K562 (cell line): ENCODE data around the gene COPS4. TPM values are rescaled to one million over a fixed set of nuclear protein-coding genes. Genes with fewer than 3 reads are reported as not detected.
A peak's percentile ranks its signal among the peaks of the same experiment; 100 is the strongest.

Experiments used
- ATF6 ChIP-seq: sonication (generic); formaldehyde crosslinking; IDR thresholded peaks from 2 replicates; pipeline ENCODE4 v1.4.0; 2020; ENCODE audit warnings: mild to moderate bottlenecking, missing genetic modification reagents
- CCAR2 ChIP-seq: fragments of 200-400 bp; formaldehyde crosslinking; IDR thresholded peaks from 2 replicates; pipeline ENCODE4 v1.6.1; 2017; ENCODE audit warnings: mild to moderate bottlenecking, low read depth, low read length
- GMEB1 ChIP-seq: fragments of 250-450 bp; sonication (Bioruptor Pico); IDR thresholded peaks from 2 replicates; pipeline ENCODE4 v1.4.0; 2020; ENCODE audit warnings: mild to moderate bottlenecking
- JUND ChIP-seq, 2 experiments: IDR thresholded peaks; 2 replicates in 1 of 2; 3 replicates in 1 of 2; pipeline ENCODE4 v1.6.1; 2011; ENCODE audit warnings: borderline replicate concordance in 2 of 2, low read depth in 2 of 2, low read length in 2 of 2, improper control_type of control experiment in 1 of 2, missing biosample characterization in 1 of 2, missing genetic modification characterization in 1 of 2, missing genetic modification reagents in 1 of 2
- POLR2G ChIP-seq: fragments of 200-400 bp; formaldehyde crosslinking; IDR thresholded peaks from 2 replicates; pipeline ENCODE4 v1.6.1; 2017; ENCODE audit warnings: low read depth, mild to moderate bottlenecking, antibody characterized with exemption, low read length, moderate library complexity
- RCOR1 ChIP-seq, 2 experiments: IDR thresholded peaks; 2 replicates each; pipeline ENCODE4 v1.6.1; 2012; ENCODE audit warnings: low read depth in 2 of 2, low read length in 2 of 2, borderline replicate concordance in 1 of 2, improper control_type of control experiment in 1 of 2
- TEAD2 ChIP-seq: fragments of 450-650 bp; IDR thresholded peaks from 2 replicates; pipeline ENCODE4 v1.6.1; 2016; ENCODE audit warnings: missing genetic modification characterization, control low read depth, missing compliant biosample characterization
- UBTF ChIP-seq, 2 experiments: IDR thresholded peaks; 2 replicates each; pipeline ENCODE4 v1.6.1; 2012; ENCODE audit warnings: improper control_type of control experiment in 2 of 2, low read depth in 2 of 2, low read length in 2 of 2, borderline replicate concordance in 1 of 2
- polyA plus RNA-seq, 8 experiments: library from polyadenylated mRNA; depleted of rRNA in 4 of 8; stranded (reverse) in 5 of 8; unstranded in 3 of 8; fragments of >200 nt; fragmentation: Nextera tagmentation in 2 of 8; fragmentation: Illumina TruSeq in 1 of 8; extraction: Ambion mirVana in 2 of 8; extraction: Trizol in 1 of 8; gene quantifications; 2 replicates each; pipeline versions ENCODE4 v1.2.1 to v1.2.3, GENCODE V29; 2011 to 2014; ENCODE audit warnings: inconsistent platforms in 1 of 8, missing spikeins in 1 of 8
- total RNA-seq, 7 experiments: library from RNA; depleted of rRNA in 6 of 7; stranded (reverse); fragments of >200 nt in 6 of 7; fragmentation: Illumina TruSeq in 2 of 7; extraction: Trizol in 2 of 7; gene quantifications; 2 replicates each; pipeline versions ENCODE4 v1.2.1 to v1.2.3, GENCODE V29; 2011 to 2021; ENCODE audit warnings: low replicate concordance in 1 of 7
- TF ChIP-seq, protein P1 (sequence below): fragments of 450-650 bp; IDR thresholded peaks from 2 replicates; pipeline ENCODE4 v1.6.1; 2016; ENCODE audit warnings: borderline replicate concordance

COPS4 gene
- total and polyA plus RNA-seq, 9 of the 15 experiments (the other 6 are each of a cell fraction or from before 2014, with no cell fraction given): 44.7 to 180 (median 70.9) TPM

DNA sequence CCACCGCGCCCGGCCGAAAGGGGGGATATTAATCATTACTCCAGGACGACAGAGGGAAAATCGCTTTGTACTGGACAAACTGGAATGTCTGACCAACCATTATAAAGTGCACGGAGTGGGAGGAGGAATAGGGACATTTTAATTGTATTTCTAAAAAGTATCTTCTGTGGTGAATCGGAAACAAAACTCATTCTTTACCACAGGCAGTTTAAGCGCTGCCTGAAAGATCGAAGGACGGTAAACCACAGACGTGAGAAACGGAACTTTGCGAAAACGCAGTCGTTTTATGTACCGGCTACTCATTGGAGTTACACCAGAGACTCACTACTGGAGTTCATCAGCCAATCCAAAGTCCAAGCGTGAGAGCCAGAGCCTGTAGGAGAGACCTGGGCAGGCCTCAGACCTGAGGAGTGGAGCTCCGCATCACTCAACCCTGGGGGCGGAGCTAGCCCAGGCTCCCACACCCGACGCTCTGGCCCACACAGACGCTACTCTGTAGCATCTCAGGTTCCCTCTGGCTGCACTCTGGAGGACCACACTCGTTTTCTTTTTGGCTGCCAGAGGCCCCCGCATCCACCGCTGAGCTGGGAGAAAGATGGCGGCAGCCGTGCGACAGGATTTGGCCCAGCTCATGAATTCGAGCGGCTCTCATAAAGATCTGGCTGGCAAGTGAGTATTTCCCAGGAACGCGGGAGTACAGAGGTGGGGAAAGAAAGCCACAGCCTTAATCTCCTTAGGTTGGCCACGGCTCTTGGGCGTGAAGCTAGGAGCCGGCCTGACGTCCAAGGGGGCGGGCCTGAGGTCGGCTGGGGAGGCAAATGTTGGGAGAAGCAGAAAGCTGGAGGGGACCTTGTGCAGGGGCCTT lies at the start of gene COPS4 (continued):
- TF ChIP-seq, protein P1, sequence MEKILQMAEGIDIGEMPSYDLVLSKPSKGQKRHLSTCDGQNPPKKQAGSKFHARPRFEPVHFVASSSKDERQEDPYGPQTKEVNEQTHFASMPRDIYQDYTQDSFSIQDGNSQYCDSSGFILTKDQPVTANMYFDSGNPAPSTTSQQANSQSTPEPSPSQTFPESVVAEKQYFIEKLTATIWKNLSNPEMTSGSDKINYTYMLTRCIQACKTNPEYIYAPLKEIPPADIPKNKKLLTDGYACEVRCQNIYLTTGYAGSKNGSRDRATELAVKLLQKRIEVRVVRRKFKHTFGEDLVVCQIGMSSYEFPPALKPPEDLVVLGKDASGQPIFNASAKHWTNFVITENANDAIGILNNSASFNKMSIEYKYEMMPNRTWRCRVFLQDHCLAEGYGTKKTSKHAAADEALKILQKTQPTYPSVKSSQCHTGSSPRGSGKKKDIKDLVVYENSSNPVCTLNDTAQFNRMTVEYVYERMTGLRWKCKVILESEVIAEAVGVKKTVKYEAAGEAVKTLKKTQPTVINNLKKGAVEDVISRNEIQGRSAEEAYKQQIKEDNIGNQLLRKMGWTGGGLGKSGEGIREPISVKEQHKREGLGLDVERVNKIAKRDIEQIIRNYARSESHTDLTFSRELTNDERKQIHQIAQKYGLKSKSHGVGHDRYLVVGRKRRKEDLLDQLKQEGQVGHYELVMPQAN: peak; percentile 74
- TF ChIP-seq GMEB1 (no peak; the same call in 1 of the 2 replicates), UBTF (IDR thresholded peaks at IDR 0.05; ENCODE audit: borderline replicate concordance in 1 of 2, low read depth in 2 of 2, low read length in 2 of 2) (peak in 1 of 2 experiments; percentile 71; a peak in 1 of 4 replicates), ATF6 (CRISPR knock-in tag) (no peak), RCOR1 (IDR thresholded peaks at IDR 0.05; ENCODE audit: borderline replicate concordance in 1 of 2, low read depth in 2 of 2, low read length in 2 of 2) (peak; percentile 12 to 35; a peak in 2 of 4 replicates), JUND (IDR thresholded peaks at IDR 0.05; ENCODE audit: borderline replicate concordance, low read depth, low read length) (peak; percentile 71), JUND (tag; IDR thresholded peaks at IDR 0.05; ENCODE audit: borderline replicate concordance, low read depth, low read length) (no peak; the same call in 2 of the 3 replicates), CCAR2 (no peak), TEAD2 (tag) (no peak), POLR2G (peak; percentile 88)
